Stimulated activated CD8-positive, alpha-beta memory T cell treated with anti-CD3 and anti-CD28 coated beads, Interleukin-15, amount 100 ng/mL, for 48 hours (primary cell): ENCODE results near the gene PDCL3.
A peak's percentile ranks its signal among the peaks of the same experiment; 100 is the strongest.

ENCODE experiments used
- DNase-seq, 2 donors: peaks; one replicate each; pipeline ENCODE4 v3.0.0-alpha.2; 2020; ENCODE audit warnings: low read depth in 2 of 2

Gene PDCL3

DNA sequence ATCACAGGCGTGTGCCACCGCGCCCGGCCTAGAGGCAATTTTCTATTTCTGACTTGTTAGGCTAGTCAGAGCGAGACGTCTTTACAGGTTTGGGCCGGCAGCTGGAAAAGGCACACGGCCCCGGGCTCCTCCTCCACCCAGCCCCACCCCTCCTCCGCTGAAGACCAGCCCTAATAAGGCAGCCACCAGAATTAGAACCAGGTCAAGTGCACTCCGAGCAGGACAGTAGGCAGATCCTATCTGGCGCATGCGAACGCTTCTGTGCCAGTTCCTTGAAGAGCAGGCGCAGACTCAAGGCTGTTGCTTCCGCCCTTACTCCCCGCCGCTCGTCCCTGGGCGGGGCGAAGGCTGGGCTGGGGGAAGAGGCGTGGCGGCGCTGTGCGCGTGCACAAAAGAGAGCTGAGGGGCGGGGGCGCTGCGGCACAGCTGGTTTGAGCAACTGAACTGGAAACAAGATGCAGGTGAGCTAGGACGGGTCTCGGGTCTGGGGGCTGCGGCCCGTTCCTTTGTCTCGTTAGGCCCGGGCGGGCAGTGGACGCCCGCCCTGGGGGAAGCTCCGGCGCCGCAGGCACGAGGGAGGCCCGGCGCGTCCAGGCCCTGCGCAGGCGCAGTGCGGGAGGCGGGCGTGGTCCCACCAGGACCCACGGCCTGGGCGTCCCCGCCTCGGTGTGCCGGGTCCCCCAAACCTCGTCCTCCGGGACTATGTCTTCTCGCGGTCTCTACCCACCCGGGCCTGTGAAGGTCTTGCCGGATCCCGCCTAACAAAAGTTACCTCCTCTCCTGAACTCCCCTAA, at the start of gene PDCL3:
Gene PDCL3, plus strand, starts transcription at position 381 of the 794 bp plus-strand sequence. Its CDS starts 75 bp downstream, at position 456.
- DNase-seq, result peak; percentile 90 to 93

DNA sequence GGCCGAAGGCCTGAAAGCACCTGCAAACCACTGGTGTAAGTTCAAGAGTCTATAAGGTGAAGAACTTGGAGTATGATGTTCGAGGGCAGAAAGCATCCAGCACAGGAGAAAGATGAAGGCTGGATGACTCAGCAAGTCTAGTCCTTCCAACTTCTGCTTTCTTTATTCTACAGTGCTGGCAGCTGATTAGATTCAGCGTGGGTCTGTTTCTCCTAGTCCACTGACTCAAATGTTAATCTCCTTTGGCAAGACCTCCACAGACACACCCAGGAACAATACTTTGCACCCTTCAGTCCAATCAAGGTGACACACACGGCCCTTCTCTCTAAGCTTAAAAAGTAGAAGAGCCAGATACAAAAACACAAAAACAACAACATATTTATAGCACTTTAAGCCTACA, 49.1 kb upstream of the PDCL3 start:
- DNase-seq, result no peak

- DNase-seq, result no peak
Observed at GRCh38 chr2:100517556-100517955, 45.2 kb upstream of the PDCL3 start.

DNA sequence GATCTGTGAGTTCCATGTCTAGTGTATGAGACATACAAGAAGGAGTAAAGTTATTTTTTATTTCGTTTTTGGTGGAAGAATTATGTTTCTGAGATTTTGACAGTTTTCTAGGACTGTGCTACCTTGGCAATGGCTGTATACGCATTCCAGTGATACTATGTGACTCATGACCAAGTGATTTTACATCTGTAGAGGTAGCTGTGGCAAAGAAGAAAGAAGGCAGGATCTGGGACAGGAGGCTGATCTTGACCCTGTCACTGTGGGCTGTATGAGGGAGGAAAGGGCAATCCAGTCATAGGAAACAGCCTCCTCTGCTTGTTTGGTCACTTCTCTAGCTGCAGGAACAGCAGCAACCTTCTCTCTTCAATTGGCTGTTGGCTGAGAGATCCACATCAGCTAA, 44.0 kb upstream of the PDCL3 start:
- no peak for DNase-seq

DNA sequence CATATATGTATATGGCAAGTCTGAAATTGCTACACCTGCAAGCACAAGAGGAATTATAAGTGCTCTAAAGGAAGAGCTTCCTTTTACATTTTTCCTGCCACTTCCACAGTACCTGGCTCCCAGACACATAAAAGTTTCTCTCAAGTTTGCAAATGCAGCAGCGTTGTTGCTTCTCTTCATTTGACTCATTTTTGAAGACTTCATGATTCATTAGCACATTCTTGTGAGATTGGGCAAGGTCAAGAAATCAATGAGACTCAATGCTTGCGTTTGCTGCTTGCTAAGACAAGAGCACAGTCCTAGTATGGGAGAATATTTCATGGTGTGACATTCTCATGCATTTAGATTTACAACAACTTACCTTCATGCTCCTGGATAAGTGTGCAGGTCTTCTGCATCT, 42.6 kb upstream of the PDCL3 start:
- DNase-seq, result no peak

DNA sequence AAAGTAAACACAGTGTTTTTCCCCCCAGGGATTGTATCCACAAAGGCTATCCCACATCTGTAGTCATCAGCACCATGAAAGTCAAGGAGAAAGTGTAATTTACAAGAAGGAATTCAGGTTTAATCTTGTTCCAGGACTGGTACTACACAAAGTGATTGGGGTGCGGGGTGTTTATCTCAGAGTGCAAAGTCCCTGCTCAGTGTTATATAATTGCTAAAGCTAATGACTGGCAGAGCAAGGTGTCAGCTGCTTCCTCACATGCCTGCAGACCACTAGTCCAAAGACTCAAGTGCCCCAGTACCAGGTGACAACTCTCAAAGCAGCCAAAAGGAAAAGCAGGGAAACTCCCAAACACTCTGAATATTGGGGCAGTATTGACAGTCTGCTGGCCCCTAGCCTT, 40.4 kb upstream of the PDCL3 start:
- no peak for DNase-seq

DNA sequence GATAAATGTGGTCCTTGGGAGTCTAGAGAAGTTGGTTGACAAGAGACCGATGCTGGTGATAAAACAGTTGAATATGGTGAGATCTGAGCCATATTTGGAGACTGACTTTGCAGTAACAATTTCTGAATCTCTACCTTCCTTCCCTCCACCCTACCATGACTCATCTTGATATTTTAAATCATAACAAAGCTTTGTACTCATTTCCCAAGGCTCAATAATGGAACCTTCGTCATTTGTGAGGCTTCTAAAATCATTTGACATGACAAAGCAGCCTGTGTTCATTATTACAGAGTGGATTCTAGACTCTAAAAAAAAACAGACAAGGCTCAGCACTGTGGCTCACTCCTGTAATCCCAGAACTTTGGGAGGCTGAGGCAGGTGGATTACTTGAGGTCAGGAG, 38.5 kb upstream of the PDCL3 start:
- DNase-seq, result no peak

DNA sequence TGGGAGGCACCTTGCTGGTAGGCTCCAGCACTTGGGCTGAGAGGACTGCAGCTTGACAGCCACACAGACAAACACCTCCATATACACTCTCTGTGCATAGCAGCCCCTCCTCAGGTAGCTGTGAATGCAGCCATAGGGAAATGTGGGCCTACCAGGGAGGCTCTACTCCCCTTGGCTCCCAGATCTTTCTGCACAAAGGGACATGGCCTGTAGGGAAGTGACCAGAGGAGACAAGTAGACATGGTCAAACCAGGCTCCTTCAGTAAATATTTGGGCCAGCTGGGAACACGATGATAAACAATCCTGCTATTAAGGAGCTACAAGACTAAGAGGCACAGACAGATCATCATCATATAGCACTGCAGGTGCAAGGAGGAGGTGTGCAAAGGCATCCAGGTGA, 35.9 kb upstream of the PDCL3 start:
- DNase-seq, result no peak

DNA sequence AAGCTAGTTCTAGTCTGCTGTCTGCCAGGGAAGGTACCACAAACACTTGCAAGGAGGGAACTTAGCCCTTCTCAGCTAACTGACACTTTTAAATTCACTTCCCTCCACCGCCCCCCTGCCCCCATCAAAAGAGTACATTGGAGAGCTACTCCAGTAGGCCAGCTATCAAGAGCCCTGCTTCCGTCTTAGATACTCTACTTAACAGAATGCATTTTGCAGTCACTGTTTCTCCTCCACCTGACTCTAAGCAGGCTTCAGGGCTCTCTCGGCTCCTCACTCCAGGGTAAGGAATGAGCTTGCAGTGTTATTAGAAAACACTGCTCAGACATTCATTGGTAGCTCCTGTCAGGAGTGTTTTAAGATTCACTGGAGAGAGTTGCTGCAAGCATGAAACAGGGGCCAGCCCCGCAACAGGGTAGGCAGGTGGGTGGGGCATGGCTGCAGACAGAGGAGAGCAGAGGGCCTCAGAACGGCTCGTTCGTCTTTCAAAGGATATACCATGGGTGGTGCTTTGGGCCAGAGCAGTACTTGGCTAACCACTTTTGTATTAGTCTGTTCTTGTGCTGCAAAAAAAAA, 35.3 kb upstream of the PDCL3 start:
- DNase-seq, result no peak

- DNase-seq, result no peak
Observed at GRCh38 chr2:100529176-100529575, 33.6 kb upstream of the PDCL3 start.

DNA sequence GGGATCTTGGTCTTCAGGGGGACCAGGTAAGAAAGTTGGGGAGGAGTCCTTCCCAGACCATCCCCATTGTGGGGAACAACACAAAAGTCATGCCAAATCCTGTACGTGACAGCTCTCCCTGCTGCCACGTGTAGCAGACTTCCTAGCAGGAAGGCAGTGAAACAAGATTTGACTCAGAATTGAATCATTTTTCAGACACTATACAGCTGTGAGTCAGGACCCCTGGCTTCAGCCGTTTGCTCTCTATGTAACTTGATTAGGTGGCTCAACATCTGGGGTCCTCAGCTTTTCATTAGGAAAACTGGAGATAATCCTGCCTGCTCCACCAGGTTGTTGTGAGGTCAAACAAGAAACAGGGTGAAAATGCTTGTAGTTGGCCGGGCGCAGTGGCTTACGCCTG, 32.9 kb upstream of the PDCL3 start:
- no peak for DNase-seq

DNA sequence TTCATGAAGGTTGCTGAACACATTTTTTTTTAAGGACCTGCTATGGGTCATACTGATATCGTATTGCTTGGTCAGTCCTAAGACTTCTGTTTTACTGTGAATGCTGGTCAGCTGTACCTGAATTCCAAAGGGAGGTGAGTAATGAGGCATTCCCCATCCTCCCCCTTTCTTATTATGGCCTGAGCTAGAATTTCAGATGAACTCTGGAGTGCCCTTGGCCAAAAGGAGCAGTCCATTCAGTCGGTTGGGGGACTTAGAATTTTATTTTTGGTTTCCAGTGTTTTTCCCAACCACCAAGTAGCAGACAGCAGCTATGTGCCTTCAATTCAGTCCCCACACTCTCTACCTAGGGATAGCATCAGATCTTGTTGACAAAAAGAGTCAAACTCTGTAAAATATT, 26.9 kb upstream of the PDCL3 start:
- DNase-seq, result no peak

DNA sequence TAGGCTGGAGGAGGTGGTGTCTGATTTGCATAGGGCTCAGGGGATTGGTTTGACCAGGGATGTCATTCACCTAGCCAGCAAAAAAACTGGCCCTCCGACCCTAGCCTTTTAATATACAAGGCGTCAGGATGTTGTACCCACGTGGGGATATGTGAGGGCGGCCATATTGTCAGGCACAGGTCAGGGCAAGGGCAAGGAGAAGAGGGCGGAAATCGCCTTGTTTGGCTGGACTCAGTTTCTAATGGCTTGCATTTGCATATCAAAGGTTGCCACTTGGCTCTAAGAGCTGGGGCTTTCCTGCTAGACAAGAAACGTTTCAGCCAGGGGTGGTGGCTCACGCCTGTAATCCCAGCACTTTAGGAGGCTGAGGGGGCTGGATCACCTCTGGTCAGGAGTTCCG, 24.9 kb upstream of the PDCL3 start:
- no peak for DNase-seq

DNA sequence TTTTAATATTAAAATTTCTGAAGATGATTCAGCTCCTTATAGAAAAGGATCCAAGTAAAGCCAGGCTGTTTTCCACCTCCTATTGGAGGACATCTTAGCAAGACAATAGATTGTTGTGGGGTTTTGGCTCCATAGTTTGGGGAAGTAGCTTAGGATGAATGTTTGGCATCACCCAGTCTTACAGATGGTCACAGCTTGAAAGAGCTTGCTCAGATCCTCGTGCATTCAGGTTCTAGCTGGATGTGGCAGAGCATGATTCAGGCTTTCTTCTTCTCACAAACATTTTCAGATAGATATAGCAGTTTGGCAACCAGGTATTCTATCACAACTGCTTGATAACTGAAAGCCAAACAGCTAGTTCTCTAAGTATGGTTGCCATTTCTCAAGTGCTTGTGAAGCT, 23.6 kb upstream of the PDCL3 start:
- DNase-seq, result no peak

DNA sequence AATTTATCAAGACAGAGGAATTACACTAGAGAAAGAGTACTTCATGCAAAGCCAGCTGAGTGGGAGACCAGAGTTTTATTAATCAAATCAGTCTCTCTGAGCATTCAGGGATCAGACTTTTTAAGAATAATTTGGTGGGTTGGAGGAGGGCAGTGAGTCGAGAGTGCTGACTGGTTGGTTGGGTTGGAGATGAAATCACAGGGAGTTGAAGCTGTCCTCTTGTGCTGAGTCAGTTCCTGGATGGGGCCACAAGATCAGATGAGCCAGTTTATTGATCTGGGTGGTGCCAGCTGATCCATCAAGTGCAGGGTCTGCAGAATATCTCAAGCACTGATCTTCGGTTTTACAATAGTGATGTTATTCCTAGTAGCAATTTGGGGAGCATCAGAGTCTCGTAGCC, 21.4 kb upstream of the PDCL3 start:
- no peak for DNase-seq

DNA sequence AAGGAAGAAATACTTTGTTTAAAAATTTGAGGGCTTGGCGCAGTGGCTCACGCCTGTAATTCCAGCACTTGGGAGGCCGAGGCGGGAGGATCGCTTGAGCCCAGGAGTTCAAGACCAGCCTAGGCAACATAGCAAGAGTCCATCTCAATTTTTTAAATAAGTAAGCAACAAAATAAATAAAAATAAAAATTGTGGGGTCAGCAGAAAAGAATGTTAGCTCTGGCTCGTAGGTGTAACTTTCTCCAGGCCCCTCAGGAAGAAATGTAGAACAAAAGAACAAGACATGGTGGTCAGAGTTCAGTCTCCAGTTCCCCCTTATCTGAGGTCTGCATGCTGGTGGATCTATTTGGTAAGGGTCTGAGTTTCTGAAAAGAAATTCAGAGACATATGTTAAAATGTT, 20.4 kb upstream of the PDCL3 start:
- no peak for DNase-seq

GRCh38 chr2:100544911-100545596, 17.7 kb upstream of the PDCL3 start:
- no peak for DNase-seq

GRCh38 chr2:100546469-100546868, 16.3 kb upstream of the PDCL3 start:
- no peak for DNase-seq

DNA sequence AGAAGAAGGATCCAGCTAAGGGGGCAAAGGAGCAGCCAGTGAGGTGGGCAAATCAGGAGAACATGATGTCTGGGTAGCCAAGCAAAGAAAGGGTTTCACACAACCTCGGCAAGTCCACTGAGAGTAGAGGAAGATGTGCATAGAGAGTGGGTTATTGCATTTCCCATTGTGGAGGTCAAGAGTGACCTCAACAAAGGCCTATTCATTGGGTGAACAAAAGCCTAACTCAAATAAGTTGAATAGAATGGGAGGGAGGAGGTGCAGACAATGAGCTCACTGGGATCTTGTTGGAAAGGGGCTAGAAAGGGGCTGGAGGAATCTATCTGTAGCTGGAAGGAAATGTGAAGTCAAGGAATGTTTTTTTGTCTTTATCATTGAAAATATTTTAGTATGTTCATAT, 14.0 kb upstream of the PDCL3 start:
- DNase-seq, result no peak

- DNase-seq, result no peak
Observed at GRCh38 chr2:100551303-100551702, 11.5 kb upstream of the PDCL3 start.

- peak in 1 of 2 donors; percentile 23 for DNase-seq
Observed at GRCh38 chr2:100554798-100555407, 7.9 kb upstream of the PDCL3 start.

- DNase-seq, result no peak
Observed at GRCh38 chr2:100556746-100557145, 6.0 kb upstream of the PDCL3 start.
